ENCODE results near the gene PPA2.

Gene PPA2

DNA sequence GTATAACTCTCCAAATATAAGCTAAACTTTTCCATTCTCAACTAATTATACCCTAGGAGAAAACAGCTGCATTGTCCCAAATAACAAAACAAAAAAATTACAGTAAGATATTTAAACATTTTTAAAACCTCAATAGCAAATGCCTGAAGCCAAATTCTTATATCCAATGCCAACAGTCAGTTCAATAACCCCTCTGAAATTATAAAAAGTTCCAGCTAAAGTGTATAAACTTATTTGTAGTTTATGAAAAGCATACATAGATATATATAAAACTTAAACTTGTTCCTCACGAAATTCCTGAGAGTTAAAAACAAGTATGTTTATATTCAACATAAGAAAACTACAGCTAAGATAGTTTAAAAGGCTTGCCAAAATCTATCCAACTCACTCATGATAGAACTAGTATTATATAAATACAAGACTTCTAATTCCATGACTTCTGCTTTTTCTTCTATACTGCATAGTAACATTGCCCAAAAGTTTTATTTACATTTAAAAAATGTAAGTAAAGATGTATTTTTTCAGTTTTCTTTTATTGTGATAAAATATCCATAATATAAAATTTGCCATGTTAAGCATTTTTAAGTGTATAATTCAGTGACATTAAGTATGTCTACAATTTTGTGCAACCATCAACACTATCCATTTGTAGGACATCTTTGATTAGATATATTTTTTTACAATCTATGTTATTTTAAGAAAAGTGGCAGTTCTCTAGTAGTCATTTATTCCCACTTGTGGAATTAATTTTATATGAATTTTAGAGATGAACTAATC lies 72.8 kb downstream of the PPA2 start:
- no peak overlapping the region for H3K4me3 ChIP-seq (ENCODE audit: low read length)
- TF ChIP-seq, protein P1, sequence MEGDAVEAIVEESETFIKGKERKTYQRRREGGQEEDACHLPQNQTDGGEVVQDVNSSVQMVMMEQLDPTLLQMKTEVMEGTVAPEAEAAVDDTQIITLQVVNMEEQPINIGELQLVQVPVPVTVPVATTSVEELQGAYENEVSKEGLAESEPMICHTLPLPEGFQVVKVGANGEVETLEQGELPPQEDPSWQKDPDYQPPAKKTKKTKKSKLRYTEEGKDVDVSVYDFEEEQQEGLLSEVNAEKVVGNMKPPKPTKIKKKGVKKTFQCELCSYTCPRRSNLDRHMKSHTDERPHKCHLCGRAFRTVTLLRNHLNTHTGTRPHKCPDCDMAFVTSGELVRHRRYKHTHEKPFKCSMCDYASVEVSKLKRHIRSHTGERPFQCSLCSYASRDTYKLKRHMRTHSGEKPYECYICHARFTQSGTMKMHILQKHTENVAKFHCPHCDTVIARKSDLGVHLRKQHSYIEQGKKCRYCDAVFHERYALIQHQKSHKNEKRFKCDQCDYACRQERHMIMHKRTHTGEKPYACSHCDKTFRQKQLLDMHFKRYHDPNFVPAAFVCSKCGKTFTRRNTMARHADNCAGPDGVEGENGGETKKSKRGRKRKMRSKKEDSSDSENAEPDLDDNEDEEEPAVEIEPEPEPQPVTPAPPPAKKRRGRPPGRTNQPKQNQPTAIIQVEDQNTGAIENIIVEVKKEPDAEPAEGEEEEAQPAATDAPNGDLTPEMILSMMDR (conservative IDR thresholded peaks at IDR 0.05; ENCODE audit: low read depth, low read length): no peak
- no peak for DNase-seq (ENCODE audit: low read depth)

DNA sequence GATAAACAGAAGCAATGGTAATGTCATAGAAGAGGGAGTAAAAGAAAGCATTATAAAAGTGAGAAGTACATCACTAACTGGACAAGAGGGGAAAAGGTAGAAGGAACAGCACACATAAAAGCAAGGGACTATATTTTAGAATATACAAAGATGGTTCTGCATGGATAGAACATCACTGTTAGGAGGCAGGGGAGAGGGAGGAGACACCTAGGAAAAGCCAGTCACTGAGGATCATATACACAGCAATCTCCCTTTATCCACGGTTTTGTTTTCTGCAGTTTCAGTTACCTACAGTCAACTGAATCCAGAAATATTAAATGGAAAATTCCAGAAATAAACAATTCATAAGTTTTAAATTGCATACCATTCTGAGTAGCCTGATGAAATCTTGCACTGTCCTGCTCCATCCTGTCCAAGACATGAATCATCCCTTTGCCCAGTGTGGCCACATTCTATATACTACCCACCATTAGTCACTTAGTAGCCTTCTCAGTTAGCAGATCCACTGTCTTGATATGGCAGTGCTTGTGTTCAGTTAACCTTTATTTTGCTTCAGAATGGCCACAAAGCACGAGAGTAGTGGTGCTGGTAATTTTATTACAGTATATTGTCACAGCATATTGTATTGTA lies 74.2 kb downstream of the PPA2 start:
- DNase-seq (ENCODE audit: low read depth): no peak
- TF ChIP-seq, protein P1 (conservative IDR thresholded peaks at IDR 0.05; ENCODE audit: low read depth, low read length): no peak
- H3K4me3 ChIP-seq (ENCODE audit: low read length): no peak overlapping the region

DNA sequence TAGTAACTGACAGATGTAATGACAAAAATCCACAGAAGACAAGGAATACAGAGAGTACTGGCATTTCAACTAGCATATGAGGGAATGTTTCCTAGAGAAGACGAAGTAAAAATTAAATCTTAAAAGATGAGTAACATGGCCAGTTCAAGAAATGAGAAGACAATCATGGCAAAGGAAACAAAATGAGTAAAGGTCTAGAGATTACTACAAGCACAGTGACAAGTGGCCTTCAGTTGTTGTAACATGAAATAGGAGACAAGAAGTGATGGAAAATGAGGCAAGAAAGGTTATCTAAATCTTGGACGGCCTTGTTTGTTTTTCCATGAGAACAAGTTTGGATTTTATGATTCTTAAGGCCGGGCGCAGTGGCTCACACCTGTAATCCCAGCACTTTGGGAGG lies 81.0 kb downstream of the PPA2 start:
- no peak overlapping the region for H3K4me3 ChIP-seq (ENCODE audit: low read length)
- TF ChIP-seq, protein P1 (conservative IDR thresholded peaks at IDR 0.05; ENCODE audit: low read depth, low read length): no peak
- no peak for DNase-seq (ENCODE audit: low read depth)

DNA sequence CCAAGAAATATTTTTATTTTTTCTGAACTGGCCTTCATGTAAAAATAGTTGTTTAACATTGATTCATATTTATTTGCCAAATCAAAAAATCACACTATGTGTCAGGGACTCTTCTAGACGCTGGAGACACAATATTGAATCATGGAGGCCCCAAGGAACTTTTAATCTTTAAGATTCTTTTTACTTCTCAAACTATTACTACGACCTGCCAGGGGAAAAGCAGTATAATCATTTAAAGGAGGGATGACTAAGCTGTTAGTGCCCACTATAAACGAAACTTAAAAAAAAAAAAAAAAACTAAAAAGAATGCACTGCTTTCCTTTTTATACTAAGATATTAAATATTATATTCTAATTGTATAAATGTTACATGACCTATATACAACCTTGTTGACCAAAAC lies 84.7 kb downstream of the PPA2 start:
- H3K4me3 ChIP-seq (ENCODE audit: low read length): no peak overlapping the region
- TF ChIP-seq, protein P1 (conservative IDR thresholded peaks at IDR 0.05; ENCODE audit: low read depth, low read length): no peak
- DNase-seq (ENCODE audit: low read depth): no peak

DNA sequence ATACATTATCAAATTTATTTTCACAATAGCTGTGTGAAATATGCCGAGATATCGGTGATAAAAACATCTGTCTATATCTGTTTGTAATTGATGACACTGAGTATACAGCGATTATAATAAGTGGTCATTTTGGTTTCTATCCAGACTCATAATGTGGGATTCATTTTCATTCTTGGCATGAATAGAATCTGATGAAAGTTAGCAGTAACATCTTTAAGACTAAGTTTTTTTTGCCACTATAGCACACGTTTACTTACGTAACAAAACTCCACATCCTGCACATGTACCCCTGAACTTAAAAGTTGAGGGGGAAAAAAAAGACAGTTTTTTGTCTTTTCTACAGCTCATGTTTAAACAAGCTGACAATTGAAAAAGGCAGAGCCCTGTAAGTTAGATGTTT lies 86.4 kb downstream of the PPA2 start:
- H3K4me3 ChIP-seq (ENCODE audit: low read length): no peak overlapping the region
- TF ChIP-seq, protein P1 (conservative IDR thresholded peaks at IDR 0.05; ENCODE audit: low read depth, low read length): no peak
- no peak for DNase-seq (ENCODE audit: low read depth)

DNA sequence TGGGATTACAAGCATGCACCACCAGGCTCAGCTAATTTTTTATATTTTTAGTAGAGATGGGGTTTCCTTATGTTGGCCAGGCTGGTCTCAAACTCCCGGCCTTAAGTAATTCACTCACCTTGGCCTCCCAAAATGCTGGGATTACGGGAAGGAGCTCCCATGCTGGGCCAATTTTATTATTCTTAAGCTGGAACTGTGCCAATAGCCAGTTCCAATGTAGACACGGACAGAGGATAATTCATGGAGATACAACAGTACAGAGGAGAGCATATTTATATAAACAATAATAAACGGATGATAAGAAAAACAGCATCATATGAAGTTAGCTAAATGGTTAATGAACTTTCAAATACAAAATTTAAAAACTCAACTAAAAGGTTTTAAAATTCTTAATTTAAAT lies 87.8 kb downstream of the PPA2 start:
- no peak for DNase-seq (ENCODE audit: low read depth)
- TF ChIP-seq, protein P1 (conservative IDR thresholded peaks at IDR 0.05; ENCODE audit: low read depth, low read length): no peak
- no peak overlapping the region for H3K4me3 ChIP-seq (ENCODE audit: low read length)

DNA sequence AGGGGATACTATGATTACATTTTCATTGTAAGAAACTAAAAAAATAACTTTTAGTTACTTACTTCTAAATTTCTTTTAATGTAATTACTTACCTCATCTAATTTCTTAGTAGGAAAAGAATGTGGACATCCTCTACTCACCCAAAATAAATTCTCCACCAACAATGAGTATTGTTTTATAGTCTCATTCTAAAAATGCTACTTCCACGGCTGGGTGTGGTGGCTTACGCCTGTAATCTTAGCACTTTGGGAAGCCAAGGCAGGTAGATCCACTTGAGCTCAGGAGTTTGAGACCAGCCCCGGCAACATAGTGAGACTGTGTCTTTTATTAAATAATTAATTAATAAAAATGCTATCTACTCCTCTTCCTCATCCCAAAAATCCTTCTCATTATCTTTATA lies 99.8 kb downstream of the PPA2 start:
- H3K4me3 ChIP-seq (ENCODE audit: low read length): no peak overlapping the region
- TF ChIP-seq, protein P1 (conservative IDR thresholded peaks at IDR 0.05; ENCODE audit: low read depth, low read length): no peak
- no peak for DNase-seq (ENCODE audit: low read depth)

All from retinal pigment epithelial cell (primary cell).